Left forelimb (tissue), 1 donor: ENCODE measurements around the gene GLUL.
"Not testable (repeated sequence)": the region's sequence is repeated elsewhere in the genome, so short reads cannot be mapped to it uniquely, and the experiment has no call there.

Source experiments
- DNase-seq: peaks from one replicate; pipeline ENCODE4 v3.0.0-alpha.2; 2018; ENCODE audit warnings: low spot score

The GLUL gene

GRCh38 chr1:182368358-182368757 lies 23.2 kb downstream of the GLUL start:
- no peak for DNase-seq

DNA sequence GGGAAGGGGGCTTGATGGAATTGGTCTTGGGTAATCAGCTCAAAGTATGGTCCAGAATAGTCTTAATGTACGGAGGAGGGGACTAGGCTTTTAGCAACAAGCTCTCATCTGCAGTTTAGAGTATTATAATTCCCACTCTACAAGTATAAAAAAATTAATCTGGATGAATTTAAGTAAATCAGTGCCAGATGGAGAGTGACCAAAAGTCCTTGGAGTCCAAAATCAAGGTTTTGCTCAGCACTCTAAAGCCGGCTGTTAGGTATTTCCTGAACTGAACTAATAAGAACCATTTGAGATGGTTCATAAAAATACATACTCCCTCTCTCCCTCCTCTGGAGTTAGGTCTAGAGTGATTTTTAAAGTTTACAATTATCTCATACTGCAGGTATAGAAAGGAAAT lies 23.7 kb downstream of the GLUL start:
- DNase-seq: no peak

DNA sequence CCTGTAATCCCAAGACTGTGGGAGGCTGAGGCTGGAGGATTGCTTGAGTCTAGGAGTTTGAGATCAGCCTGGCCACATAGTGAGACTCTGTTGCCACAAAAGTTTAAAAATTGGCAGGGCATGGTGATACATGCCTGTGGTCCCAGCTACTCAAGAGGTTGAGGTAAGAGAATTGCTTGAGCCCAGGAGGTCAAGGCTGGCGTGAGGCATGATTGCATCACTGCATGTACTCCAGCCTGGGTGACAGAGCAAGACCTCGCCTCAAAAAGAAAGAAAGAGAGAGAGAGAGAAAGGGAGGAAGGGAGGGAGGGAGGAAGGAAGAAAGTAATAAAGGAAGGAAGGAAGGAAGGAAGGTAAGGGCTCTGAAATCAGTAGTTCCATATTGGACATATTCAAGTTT lies 25.0 kb downstream of the GLUL start:
- no peak for DNase-seq

- no peak for DNase-seq
These were observed 31.9 kb downstream of the GLUL start for GRCh38 chr1:182359645-182360044.

- DNase-seq: no peak
These were observed 33.7 kb downstream of the GLUL start for GRCh38 chr1:182357913-182358312.

DNA sequence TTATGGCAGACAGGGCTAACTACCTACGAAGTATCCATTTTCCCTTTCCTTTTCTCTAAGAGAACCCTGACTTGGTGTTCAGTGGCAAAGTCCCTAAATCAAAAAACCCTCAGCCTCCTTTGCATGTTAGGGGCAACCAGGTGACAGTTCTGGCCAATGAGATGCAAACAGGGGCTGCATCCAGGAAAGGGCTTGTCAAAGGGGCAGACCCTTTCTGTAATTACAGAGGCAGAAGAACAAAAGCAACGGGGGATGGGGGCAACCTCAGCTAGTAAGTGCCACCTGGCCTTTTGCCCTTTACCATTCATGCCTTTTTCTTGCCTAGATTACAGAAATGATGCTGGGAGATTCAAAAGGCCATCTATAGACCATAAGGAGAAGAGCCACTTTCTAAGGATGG lies 34.4 kb downstream of the GLUL start:
- DNase-seq: no peak

DNA sequence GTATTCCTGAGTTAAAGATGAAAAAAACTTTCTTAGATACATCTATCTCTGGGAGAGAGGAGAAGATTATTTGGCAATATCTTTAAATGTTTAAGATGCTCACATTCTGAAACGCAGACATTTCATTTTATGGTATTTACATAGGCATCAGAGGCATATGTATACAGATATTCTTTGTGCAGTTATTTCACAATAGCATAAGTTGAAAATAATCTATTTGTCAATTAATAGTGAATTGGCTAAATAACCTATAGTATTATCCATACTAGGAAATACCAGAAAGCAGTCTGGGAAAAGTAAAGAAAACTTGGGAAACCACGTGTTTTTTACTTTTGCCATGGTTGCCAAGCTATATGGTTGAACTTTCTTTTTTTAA lies 35.9 kb downstream of the GLUL start:
- DNase-seq: no peak

DNA sequence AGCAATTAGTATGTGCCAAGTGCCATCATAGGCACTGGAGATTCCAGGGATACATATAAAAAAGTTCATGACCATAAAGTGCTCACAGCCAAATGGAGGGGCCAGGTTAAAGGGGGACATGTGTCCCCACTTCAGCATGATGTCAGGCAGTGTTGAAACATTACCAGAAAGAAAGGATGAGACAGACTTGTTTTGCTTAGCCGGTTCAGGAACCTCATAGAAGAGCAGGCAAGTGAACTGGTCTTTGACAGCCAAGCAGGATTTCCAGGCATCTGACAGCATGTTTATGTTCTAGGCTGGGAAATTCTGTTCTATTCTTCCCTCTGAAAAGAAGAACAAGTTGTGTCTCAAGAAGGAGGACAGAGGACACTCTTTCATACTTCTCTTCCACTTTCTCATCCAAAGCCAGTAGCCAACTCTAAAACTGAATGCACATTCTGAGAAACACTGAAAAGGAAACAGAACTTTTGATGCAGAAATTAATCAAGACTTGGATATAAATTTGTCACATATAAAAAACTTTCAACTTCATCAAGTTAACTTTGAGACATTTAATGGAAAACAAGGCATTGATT lies 39.7 kb downstream of the GLUL start:
- no peak for DNase-seq

- no peak for DNase-seq
These were observed 40.8 kb downstream of the GLUL start for GRCh38 chr1:182350839-182351238.

GRCh38 chr1:182348961-182349747 lies 42.4 kb downstream of the GLUL start:
- DNase-seq: no peak

GRCh38 chr1:182347019-182347418 lies 44.6 kb downstream of the GLUL start:
- no peak for DNase-seq

- no peak for DNase-seq
These were observed 51.1 kb downstream of the GLUL start for GRCh38 chr1:182340233-182341058.

DNA sequence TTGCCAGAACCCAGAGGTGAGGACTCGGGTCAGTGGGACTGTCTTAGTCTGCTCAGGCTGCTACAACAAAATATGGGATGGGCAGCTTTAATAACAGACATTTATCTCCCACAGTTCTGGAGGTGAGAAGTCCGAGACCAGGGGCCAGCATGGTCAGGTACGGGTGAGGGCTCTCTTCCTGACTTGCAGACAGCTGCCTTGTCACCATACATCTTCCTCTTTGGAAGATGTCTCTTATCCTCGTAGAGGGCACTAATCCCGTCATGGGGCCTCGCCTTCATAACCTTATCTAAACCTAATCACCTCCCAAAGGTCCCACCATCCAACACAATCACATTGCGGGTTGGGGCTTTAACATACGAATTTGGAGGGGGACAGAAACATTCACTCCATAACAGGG lies 51.9 kb downstream of the GLUL start:
- no peak for DNase-seq

- no peak for DNase-seq
These were observed 52.7 kb downstream of the GLUL start for GRCh38 chr1:182338806-182339370.

DNA sequence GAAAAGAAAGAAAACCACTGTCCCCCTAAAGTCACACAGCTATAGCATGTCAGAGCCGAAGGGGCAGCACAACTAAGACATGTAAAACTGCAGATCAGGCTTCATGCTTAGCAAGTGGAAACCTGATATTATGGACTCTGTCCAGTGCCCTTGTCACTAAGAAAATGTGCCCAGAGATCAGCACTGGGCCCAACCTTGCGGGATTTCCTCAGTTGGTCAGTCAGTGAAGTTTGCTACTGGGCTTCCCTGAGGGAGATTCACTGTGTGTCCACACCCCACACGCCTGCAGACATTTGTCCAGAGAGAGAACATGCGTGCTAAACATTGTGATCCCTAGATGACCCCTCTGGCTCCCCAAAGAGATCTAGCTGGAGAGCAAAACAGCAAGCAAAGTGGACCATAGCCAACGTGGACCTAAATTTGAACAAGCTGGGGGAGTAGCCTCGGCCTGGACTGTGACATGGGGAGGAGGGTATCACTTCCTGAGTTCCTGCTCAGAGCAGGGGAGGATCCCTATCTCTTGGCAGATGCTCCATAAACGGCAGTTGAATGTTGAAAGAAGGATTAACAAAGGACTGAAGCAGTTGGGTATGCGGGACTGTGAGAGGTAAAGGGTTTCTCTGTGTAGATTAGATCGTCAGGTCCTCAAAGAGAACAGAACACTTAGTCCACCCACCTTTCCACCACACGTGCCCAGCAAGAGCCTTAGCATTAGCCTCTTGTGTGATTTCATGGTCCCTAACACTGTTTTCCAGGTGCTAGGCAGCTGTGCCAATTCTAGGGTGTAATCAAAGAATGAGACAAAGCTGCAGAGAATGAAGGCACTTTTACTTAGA lies 53.6 kb downstream of the GLUL start:
- DNase-seq: no peak

DNA sequence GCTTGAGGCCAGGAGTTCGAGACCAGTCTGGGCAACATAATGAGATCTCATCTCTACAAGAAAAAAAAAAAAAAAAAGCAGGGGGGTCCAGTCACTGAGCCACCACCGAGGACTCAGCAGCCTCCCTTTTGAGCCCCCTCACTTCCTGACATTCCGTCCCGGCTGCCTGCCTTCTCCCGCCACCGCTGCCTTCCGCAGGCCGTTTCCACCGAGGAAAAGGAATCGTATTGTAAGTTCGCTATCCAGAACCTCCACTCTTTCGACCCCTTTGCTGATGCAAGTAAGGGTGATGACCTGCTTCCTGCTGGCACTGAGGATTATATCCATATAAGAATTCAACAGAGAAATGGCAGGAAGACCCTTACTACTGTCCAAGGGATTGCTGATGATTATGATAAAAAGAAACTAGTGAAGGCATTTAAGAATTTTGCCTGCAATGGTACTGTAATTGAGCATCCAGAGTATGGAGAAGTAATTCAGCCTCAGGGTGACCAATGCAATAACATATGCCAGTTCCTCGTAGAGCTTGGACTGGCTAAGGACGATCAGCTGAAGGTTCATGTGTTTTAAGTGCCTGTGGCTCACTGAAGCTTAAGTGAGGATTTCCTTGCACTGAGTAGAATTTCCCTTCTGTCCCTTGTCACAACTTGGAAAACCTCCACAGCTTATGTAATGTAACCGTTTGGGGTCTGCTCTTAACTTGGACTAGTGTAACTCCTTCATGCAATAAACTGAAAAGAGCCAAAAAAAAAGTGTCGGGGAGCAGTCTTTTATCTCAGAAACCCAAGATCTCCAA lies 55.6 kb downstream of the GLUL start:
- no peak for DNase-seq

GRCh38 chr1:182333071-182333571 lies 58.5 kb downstream of the GLUL start:
- not testable (repeated sequence) for DNase-seq

DNA sequence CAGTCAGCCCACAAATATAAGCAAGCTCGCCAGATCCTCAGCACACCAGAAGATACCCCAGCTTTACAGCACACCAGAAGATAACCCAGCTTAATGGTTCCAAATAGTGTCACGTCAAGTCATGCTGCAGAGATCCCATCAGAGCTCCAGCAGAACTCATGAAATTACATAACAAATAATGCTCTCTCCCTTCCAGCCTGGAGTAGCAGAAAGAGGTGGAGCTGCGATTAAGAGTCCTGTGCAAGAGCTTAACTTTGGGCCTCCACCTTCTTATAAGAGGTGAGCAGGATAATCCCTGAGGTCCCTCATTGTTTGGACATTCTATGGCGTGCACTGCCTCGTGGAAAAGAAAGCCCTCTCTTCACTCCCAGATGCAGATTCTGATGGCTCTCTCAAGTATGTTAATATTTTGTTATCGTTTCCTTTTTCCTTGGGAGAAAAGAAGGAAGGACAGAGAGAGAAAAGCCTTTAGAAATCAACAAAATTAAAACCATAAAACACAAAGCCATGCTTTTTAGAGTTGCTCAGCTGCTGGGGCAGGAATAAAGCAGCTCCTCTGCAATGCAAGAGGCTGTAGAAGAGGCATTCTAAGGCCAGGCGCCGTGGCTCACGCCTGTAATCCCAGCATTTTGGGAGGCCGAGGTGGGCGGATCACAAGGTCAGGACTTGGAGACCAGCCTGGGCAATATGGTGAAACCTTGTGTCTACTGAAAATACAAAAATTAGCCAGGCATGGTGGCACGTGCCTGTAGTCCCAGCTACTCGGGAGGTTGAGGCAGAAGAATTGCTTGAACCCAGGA lies 59.1 kb downstream of the GLUL start:
- DNase-seq: no peak
